ENCODE data around the gene PDE1C. TPM values are rescaled to one million over a fixed set of nuclear protein-coding genes. Genes with fewer than 3 reads are reported as not detected.

PDE1C gene
- total RNA-seq, 1 experiment from 2014 or later, result 14.1 TPM

DNA sequence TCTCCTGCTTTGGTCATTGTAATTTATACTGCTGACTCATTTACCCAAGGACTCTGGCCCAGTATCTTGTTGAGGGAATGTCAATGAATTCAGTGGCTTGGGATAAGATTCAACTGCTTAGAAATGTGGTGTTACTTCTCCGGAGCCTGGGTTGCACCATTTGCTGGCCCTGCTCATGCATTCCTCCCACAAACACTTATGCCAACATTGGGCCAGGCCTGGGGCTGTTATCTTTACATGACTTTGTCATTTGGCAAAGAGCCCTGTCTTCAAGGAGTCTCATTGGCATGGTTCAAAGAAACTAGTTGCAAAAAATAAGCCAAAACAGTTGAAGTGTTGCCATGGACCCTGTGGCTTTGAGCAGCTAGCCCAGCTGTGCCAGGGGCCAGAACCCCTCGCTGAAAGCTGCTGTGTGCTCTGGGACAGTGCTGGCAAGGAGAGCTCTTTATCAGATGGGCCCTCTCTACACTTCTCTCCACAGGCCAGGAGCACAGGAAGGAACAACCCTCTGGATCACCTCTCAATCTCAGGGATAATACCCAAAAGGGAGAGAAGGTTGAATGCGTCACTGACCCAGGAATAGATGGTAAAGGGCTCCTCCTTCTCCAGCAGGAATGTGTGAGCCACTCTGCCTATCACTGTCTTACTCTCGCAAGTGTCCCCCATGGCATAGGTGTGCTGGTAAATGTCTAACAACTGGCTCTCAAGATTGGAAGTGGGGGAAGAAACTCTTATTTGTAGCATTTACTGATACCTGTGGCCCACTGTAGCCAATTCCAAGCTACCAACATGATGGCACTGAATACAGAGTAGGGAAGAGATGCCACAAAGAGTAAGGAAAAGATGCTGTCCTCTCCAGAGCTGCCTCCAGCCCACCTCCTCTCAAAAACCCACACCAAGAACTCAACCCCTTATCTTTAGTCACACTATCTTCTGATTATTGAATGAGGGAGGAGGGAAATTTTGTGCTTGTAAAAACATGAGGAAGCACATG is 23.5 kb upstream of the PDE1C start:
- TF ChIP-seq CTCF (conservative IDR thresholded peaks at IDR 0.05; ENCODE audit: low read depth, low read length), result no peak
- no peak for TF ChIP-seq EZH2 (IDR thresholded peaks at IDR 0.05; ENCODE audit: low read length, unreplicated experiment)
- no peak for TF ChIP-seq EZH2phosphoT487 (IDR thresholded peaks at IDR 0.05; ENCODE audit: borderline replicate concordance, low read length)
- ChIA-PET CTCF (no interaction called here), POLR2A (ENCODE audit: unreplicated experiment) (interaction anchor here (0.7 to 1.0 kb wide), 3 partner anchors 15 to 200 kb away, joined by 3 read pairs; no protein-coding TSS in a partner anchor)
- no peak overlapping the region for H2AFZ ChIP-seq (ENCODE audit: low read length)
- no peaks in the 10 kb centered on the region for H3K36me3 ChIP-seq (ENCODE audit: low read depth, low read length)
- H3K4me1 ChIP-seq (ENCODE audit: insufficient read depth, low read length), result peaks cover 40% of the 10 kb centered on the region
- peak overlapping the region; percentile 84 for H3K27ac ChIP-seq (ENCODE audit: low read length)
- H3K9ac ChIP-seq (ENCODE audit: low read length), result peak overlapping the region; percentile 20; the same call in 1 of the 2 replicates
- intact Hi-C loops (cut with micrococcal nuclease), result loop anchor here (1.0 to 5.0 kb wide), 4 partner anchors 69 to 276 kb away; no protein-coding TSS in a partner anchor
- TSS peak; percentile 90 for BruUV-seq (replicated peaks)
- H3K4me3 ChIP-seq (ENCODE audit: low read length), result no peak overlapping the region
- peak overlapping the region; percentile 49 for H3K4me2 ChIP-seq (ENCODE audit: low read length)
- no peaks in the 10 kb centered on the region for H3K79me2 ChIP-seq (ENCODE audit: low read length)
- peak; percentile 81 for ATAC-seq
- H3F3A ChIP-seq (ENCODE audit: low read length, unreplicated experiment), result no peaks in the 10 kb centered on the region
- H3K9me2 ChIP-seq (replicated peaks; ENCODE audit: low read length), result no peaks in the 10 kb centered on the region
- DNase-seq, result peak; percentile 96
- H4K20me1 ChIP-seq (ENCODE audit: low read length), result no peaks in the 10 kb centered on the region
- H3K9me3 ChIP-seq (ENCODE audit: low read length), result no peaks in the 10 kb centered on the region
- no peaks in the 10 kb centered on the region for H3K27me3 ChIP-seq (ENCODE audit: low read length)

- intact Hi-C loops (cut with micrococcal nuclease), result loop anchor here (2.0 to 5.0 kb wide), 3 partner anchors 70 to 275 kb away; no protein-coding TSS in a partner anchor
- DNase-seq (no peak), ATAC-seq (no peak)
- H3K27ac ChIP-seq (ENCODE audit: low read length), result peak overlapping the region; percentile 84
- POLR2A ChIA-PET (ENCODE audit: unreplicated experiment), result no interaction called here
- H3K9me2 ChIP-seq (replicated peaks; ENCODE audit: low read length), result no peaks in the 10 kb centered on the region
- no peaks in the 10 kb centered on the region for H4K20me1 ChIP-seq (ENCODE audit: low read length)
- no peak overlapping the region for H3K9ac ChIP-seq (ENCODE audit: low read length)
- H3K36me3 ChIP-seq (ENCODE audit: low read depth, low read length), result no peaks in the 10 kb centered on the region
- H3K4me2 ChIP-seq (ENCODE audit: low read length), result peak overlapping the region; percentile 49
- CTCF ChIA-PET, result no interaction called here
- no peak overlapping the region for H2AFZ ChIP-seq (ENCODE audit: low read length)
- TF ChIP-seq EZH2 (IDR thresholded peaks at IDR 0.05; ENCODE audit: low read length, unreplicated experiment), result no peak
- no peak for TF ChIP-seq EZH2phosphoT487 (IDR thresholded peaks at IDR 0.05; ENCODE audit: borderline replicate concordance, low read length)
- TF ChIP-seq CTCF (conservative IDR thresholded peaks at IDR 0.05; ENCODE audit: low read depth, low read length), result no peak
- no TSS peak for BruUV-seq (replicated peaks)
- 0 out of 2 replicates have a peak overlapping the region, but pooled peaks have one; percentile 3 for H3K4me3 ChIP-seq (ENCODE audit: low read length)
- peaks cover 47% of the 10 kb centered on the region for H3K4me1 ChIP-seq (ENCODE audit: insufficient read depth, low read length)
- H3K9me3 ChIP-seq (ENCODE audit: low read length), result no peaks in the 10 kb centered on the region
- no peaks in the 10 kb centered on the region for H3K79me2 ChIP-seq (ENCODE audit: low read length)
- H3F3A ChIP-seq (ENCODE audit: low read length, unreplicated experiment), result no peaks in the 10 kb centered on the region
- no peaks in the 10 kb centered on the region for H3K27me3 ChIP-seq (ENCODE audit: low read length)
Measured at GRCh38 chr7:32092346-32092745, 22.1 kb upstream of the PDE1C start.
